NOMO-1 treated with DMSO at 0.1 percent for 48 hours (cell line): ENCODE data around the gene SLIT3.

Source experiments
- DNase-seq: peaks from one replicate; lab custom pipeline; 2025; ENCODE audit not compliant: unreplicated experiment; lab: John Stamatoyannopoulos, UW

SLIT3 gene

GRCh38 chr5:169299663-169300467, 1.1 kb downstream of the SLIT3 start:
- no peak for DNase-seq

DNA sequence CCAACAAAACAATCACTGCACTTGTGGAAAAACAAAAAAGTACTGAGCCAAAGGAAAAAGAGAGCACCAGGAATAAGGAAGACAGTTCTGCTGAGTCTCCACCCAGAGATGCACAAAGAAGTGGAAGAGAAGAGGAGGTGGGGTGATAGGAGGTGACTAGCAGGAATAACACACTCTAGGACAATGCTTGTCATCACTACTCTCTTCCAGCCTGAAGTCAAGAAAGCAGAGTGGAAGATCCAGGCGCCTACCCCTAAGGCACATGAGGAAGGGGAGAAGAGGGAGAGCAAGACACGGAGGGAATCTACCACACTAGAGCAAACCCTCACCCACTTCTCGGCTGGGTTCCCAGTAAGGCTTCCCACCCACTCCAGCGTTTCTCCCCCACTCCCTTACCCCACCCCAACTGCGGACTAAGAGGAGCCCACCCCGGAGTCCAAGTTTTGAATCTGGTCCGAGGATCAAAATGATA, 1.7 kb downstream of the SLIT3 start:
- DNase-seq, result no peak

DNA sequence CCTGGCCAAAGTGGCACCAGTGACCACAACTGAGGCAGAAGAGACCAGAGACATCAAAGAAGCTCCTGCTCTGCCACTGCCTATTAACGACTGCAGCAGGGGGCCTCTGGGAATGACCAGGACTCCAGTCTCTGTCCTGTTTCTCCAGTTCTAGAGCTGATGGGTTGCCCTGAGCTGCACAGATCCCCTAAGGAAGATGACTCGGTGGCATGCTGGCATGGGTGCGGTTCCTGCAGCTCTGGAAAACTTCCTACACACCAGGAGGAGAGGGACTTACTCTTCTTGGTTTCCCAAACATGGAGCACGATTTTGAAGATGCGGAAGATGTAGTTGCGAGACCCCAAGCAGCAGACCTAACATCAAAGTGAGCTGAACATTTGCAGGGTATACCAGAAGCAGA, 2.7 kb downstream of the SLIT3 start:
- DNase-seq, result no peak

- DNase-seq, result no peak
Measured at GRCh38 chr5:169296419-169297143, 4.4 kb downstream of the SLIT3 start.

DNA sequence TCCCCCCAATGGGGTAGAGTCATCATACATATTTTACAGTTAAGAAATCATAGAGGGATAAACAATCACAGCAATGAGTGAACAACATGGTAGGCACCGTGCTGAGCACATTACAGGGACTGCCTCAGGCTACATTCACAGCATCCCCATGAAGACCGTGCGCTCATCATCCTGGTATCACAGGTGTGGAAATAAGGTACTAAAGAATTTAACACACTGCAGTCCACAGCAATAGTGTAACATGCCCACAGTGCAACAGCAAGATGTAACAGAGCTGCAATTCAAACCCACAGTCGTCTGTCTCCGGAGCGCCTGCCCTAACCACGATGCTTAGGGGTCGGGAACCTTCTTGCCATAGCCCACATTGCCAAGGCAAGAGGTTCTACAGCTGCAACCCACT, 5.6 kb downstream of the SLIT3 start:
- DNase-seq, result no peak

DNA sequence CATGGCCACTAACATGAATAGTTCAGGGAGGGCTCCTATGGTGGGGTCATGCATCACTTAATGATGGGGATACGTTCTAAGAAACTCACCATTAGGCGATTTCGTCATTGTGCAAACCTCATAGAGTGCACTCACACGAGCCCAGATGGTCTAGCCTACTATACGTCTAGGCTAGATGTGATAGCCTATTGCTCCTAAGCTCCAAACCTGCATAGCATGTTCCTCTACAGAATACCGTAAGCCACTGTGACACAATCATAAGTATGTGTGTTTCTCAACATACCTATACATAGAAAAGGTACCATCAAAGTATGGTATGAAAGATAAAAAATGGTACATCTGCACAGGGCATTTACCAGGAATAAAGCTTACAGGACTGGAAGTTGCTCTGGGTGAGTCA, 6.3 kb downstream of the SLIT3 start:
- DNase-seq, result no peak

- no peak for DNase-seq
Measured at GRCh38 chr5:169291877-169292276, 9.1 kb downstream of the SLIT3 start.

GRCh38 chr5:169290895-169291294, 10.0 kb downstream of the SLIT3 start:
- no peak for DNase-seq

- DNase-seq, result no peak
Measured at GRCh38 chr5:169289520-169289919, 11.4 kb downstream of the SLIT3 start.

DNA sequence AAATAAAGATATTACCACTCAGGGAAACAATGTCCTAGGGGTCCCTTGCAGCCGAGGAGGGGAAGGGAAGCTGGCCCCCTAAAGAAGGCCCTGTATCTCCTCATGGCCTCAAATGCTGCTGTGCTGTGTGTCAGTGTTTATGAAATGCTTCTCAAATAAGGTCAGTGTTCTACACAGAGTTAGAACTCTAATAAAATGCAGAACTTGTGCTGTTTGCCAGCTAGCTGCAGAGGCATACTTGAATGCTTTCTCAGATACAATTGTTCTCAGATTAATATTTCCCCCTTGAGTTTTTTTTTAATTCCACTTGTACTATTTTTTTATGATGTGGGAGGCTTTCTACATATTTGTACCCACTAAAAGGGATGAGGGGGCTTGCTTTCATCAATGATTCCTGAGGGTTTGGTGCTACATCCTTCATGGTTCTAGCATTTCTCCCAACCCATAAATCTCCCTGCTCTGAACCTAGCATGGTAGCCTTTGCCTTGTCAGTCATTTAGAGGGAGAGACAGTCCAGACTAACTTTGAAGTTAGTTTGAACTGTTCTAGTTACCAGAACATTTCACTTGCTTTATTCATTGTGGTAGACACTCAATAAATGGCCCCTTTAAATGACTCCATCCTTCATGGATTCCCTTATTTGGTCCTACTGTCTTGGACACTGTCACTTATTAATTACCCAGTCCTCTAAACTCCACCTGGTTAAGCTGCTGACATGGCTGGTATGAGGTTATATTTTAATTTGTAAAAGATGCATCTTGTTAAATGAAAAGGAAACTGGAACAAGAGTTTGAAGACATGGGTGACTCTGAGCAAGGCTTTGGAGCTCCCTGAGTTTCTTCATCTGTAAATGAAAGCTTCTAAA, 12.6 kb downstream of the SLIT3 start:
- DNase-seq, result no peak

GRCh38 chr5:169287529-169287928, 13.4 kb downstream of the SLIT3 start:
- no peak for DNase-seq

GRCh38 chr5:169286572-169287300, 14.2 kb downstream of the SLIT3 start:
- no peak for DNase-seq

DNA sequence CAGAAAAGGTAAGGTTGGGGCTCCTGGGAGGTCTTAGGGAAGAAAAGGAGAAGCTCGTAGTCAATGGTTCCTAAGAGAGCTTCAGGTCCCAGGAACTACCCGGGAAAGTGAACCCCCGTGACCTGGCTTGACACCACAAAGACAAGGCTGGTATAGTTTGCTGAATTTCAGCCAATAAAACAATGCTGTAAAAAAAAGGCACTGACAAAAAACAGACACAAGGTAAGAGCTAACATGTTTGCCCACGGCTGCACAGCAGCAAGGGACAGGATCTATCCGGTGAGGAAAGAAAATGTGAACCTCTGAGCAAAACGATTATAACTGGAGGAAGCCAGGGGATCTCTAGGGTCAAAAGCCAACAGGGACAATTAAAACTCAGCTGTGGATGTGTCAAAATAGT, 17.1 kb downstream of the SLIT3 start:
- no peak for DNase-seq

- DNase-seq, result no peak
Measured at GRCh38 chr5:169281625-169282024, 19.3 kb downstream of the SLIT3 start.

- no peak for DNase-seq
Measured at GRCh38 chr5:169280696-169281095, 20.2 kb downstream of the SLIT3 start.

GRCh38 chr5:169280286-169280685, 20.7 kb downstream of the SLIT3 start:
- DNase-seq, result no peak

- DNase-seq, result no peak
Measured at GRCh38 chr5:169279125-169279524, 21.8 kb downstream of the SLIT3 start.

DNA sequence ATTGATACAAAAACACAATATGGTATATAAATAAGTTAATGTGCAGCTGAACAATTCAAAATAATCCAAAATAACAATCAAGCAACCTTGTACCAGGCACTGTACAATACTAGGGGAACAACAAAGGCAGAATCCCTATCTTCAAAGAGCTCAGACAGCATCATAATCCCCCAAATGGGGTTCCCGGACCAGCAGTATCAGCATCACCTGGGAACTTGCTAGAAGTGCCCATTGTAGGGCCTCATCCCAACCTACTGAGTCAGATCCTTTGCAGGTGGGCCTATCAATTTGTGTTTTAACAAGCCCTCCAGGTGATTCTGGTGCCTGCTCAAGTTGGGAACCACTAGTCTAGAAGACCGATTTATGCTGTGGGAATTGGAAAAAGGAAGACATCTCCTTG, 27.1 kb downstream of the SLIT3 start:
- no peak for DNase-seq

DNA sequence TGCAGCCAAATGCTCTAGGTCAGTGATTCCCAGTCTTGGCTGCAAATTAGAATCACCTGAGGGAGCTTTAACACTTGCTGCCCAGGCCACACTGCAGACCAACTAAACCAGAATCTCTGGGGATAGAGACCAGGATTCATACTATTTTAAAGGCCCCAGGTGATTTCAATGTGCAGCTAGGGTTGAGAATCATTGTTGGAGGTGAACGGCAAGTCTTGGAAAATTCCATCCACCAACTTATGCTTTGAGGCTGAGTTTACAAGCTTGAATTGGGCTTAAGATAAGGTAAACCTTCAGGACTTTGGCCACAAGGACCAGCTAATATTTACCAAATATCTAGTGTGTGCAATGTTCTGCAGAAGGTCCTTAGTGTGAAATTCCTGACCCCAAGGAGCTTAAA, 27.5 kb downstream of the SLIT3 start:
- DNase-seq, result no peak

DNA sequence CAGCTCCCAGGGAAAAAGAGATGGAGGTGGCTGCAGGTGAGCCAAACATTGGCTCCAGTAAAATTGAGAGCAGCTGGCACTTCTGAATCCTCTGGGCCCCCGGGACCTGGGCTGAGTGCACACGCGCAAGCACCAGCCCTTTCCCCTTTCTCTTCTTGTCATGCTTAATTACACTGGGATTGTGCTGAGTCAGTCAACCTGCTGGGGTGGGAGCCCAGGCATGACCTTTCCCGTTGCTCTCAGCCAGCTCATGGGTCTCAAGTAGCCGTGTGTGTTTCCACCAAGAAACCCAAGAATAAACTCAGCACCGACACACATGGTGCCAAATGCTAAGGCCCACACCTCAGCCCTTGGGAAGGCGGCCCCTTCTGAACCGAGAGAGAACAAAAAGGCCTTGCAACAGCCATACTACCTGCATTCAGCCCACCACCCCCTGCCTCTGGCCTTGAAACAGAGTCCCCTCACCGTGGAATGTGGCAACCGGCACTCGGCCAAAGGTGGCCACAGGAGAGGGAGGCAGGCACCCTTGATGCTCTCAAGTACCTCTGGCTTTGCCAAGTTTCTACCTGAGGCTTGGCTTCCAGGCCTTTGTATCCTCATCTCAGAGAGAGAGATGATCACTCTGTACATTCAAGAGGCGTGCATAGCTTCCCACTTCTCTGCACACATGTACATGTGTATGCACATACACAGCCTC, 28.1 kb downstream of the SLIT3 start:
- no peak for DNase-seq
